Measurements from ENCODE around the gene GPR179.

The GPR179 gene

GRCh38 chr17:38358586-38359513 is 15.1 kb upstream of the GPR179 start:
- H3K4me3 ChIP-seq = no peak overlapping the region
- no peak overlapping the region for H3K9ac ChIP-seq
- peaks cover 12 to 36% (median 21%) of the 10 kb centered on the region in 10 experiments for H3K4me1 ChIP-seq
- no peaks in the 10 kb centered on the region for H3K9me3 ChIP-seq (replicated peaks in 1 of 11)
- peaks cover 13 to 42% (median 30%) of the 10 kb centered on the region in 11 experiments; a peak in 21 of 22 replicates for H3K36me3 ChIP-seq
- H3K27ac ChIP-seq = no peak overlapping the region
- peaks cover 23 to 93% (median 68%) of the 10 kb centered on the region in 11 experiments; a peak in 17 of 22 replicates for H4K20me1 ChIP-seq
- no peak for TF ChIP-seq Cebpa-rat (IDR thresholded peaks at IDR 0.05)
- H3K27me3 ChIP-seq = no peaks in the 10 kb centered on the region
- H3K4me2 ChIP-seq = no peak overlapping the region

GRCh38 chr17:38357486-38358123 is 13.8 kb upstream of the GPR179 start:
- Histone ChIP-seq H3K4me1 (peaks cover 21 to 46% (median 31%) of the 10 kb centered on the region in 10 experiments), H3K4me2 (peak overlapping the region in 1 of 11 experiments; percentile 7; a peak in 1 of 22 replicates), H3K27ac (no peak overlapping the region), H3K27me3 (no peaks in the 10 kb centered on the region), H3K4me3 (no peak overlapping the region), H3K36me3 (peaks cover 5 to 29% (median 18%) of the 10 kb centered on the region in 11 experiments; a peak in 20 of 22 replicates), H3K9ac (no peak overlapping the region), H4K20me1 (peaks cover 34 to 97% (median 76%) of the 10 kb centered on the region in 11 experiments; a peak in 17 of 22 replicates), H3K9me3 (replicated peaks in 1 of 11) (no peaks in the 10 kb centered on the region)
- TF ChIP-seq Cebpa-rat (IDR thresholded peaks at IDR 0.05) = no peak

- TF ChIP-seq Cebpa-rat (IDR thresholded peaks at IDR 0.05) = no peak
- H4K20me1 ChIP-seq = peaks cover 34 to 81% (median 65%) of the 10 kb centered on the region in 11 experiments; a peak in 17 of 22 replicates
- H3K4me1 ChIP-seq = peaks cover 21 to 54% (median 35%) of the 10 kb centered on the region in 10 experiments
- H3K4me2 ChIP-seq = peak overlapping the region in 10 of 11 experiments; percentile 74 to 98 (median 95); a peak in 14 of 22 replicates
- H3K36me3 ChIP-seq = peaks cover 0 to 12% (median 0%) of the 10 kb centered on the region in 11 experiments; a peak in 5 of 22 replicates
- no peaks in the 10 kb centered on the region for H3K9me3 ChIP-seq (replicated peaks in 1 of 11)
- H3K9ac ChIP-seq = no peak overlapping the region; a peak in 1 of 22 replicates
- no peak overlapping the region for H3K27ac ChIP-seq
- no peaks in the 10 kb centered on the region for H3K27me3 ChIP-seq
- no peak overlapping the region for H3K4me3 ChIP-seq
These were observed 11.5 kb upstream of the GPR179 start for GRCh38 chr17:38355251-38355650.

- H3K4me3 ChIP-seq = peak overlapping the region in 2 of 10 experiments; percentile 23 to 29; a peak in 2 of 20 replicates
- no peak overlapping the region for H3K27ac ChIP-seq
- H3K4me2 ChIP-seq = peak overlapping the region; percentile 74 to 99 (median 95)
- H3K36me3 ChIP-seq = peaks cover 0 to 12% (median 0%) of the 10 kb centered on the region in 11 experiments; a peak in 4 of 22 replicates
- TF ChIP-seq Cebpa-rat (IDR thresholded peaks at IDR 0.05) = no peak
- 0 out of 22 replicates have a peak overlapping the region, but pooled peaks of 1 of the 11 experiments have one; percentile 93 for H3K9ac ChIP-seq
- peaks cover 34 to 73% (median 65%) of the 10 kb centered on the region in 11 experiments; a peak in 17 of 22 replicates for H4K20me1 ChIP-seq
- no peaks in the 10 kb centered on the region for H3K9me3 ChIP-seq (replicated peaks in 1 of 11)
- no peaks in the 10 kb centered on the region for H3K27me3 ChIP-seq
- peaks cover 21 to 54% (median 35%) of the 10 kb centered on the region in 10 experiments for H3K4me1 ChIP-seq
These were observed 10.7 kb upstream of the GPR179 start for GRCh38 chr17:38354466-38354865.

- peaks cover 0 to 10% (median 0%) of the 10 kb centered on the region in 11 experiments; a peak in 4 of 22 replicates for H3K36me3 ChIP-seq
- peak overlapping the region in 6 of 11 experiments; percentile 78 to 93 (median 88); a peak in 6 of 22 replicates for H3K9ac ChIP-seq
- peak overlapping the region; percentile 74 to 99 (median 95) for H3K4me2 ChIP-seq
- H3K4me1 ChIP-seq = peaks cover 21 to 54% (median 35%) of the 10 kb centered on the region in 10 experiments
- H3K9me3 ChIP-seq (replicated peaks in 1 of 11) = no peaks in the 10 kb centered on the region
- no peaks in the 10 kb centered on the region for H3K27me3 ChIP-seq
- no peak overlapping the region for H3K27ac ChIP-seq
- TF ChIP-seq Cebpa-rat (IDR thresholded peaks at IDR 0.05) = no peak
- peaks cover 28 to 66% (median 59%) of the 10 kb centered on the region in 11 experiments; a peak in 17 of 22 replicates for H4K20me1 ChIP-seq
- peak overlapping the region in 9 of 10 experiments; percentile 81 to 96 (median 89); a peak in 14 of 20 replicates for H3K4me3 ChIP-seq
These were observed 9.9 kb upstream of the GPR179 start for GRCh38 chr17:38353668-38354067.

GRCh38 chr17:38353086-38353604 is 9.4 kb upstream of the GPR179 start:
- Histone ChIP-seq H3K4me2 (peak overlapping the region; percentile 74 to 99 (median 95)), H3K36me3 (peaks cover 0 to 7% (median 0%) of the 10 kb centered on the region in 11 experiments; a peak in 4 of 22 replicates), H3K27ac (peak overlapping the region in 5 of 11 experiments; percentile 72 to 82 (median 81); a peak in 6 of 22 replicates), H4K20me1 (peaks cover 28 to 61% (median 54%) of the 10 kb centered on the region in 11 experiments; a peak in 17 of 22 replicates), H3K4me3 (peak overlapping the region; percentile 81 to 96 (median 89)), H3K27me3 (no peaks in the 10 kb centered on the region), H3K4me1 (peaks cover 21 to 54% (median 35%) of the 10 kb centered on the region in 10 experiments), H3K9ac (peak overlapping the region; percentile 78 to 93 (median 85)), H3K9me3 (replicated peaks in 1 of 11) (no peaks in the 10 kb centered on the region)
- no peak for TF ChIP-seq Cebpa-rat (IDR thresholded peaks at IDR 0.05)

- Histone ChIP-seq H3K4me2 (peak overlapping the region; percentile 74 to 99 (median 95)), H3K4me3 (peak overlapping the region; percentile 81 to 96 (median 89)), H3K27me3 (no peaks in the 10 kb centered on the region), H3K9ac (peak overlapping the region; percentile 78 to 93 (median 85)), H4K20me1 (peaks cover 24 to 54% (median 47%) of the 10 kb centered on the region in 11 experiments; a peak in 16 of 22 replicates), H3K36me3 (peaks cover 0 to 7% (median 0%) of the 10 kb centered on the region in 11 experiments; a peak in 4 of 22 replicates), H3K27ac (peak overlapping the region; percentile 47 to 84 (median 72); a peak in 21 of 22 replicates), H3K4me1 (peaks cover 21 to 54% (median 35%) of the 10 kb centered on the region in 10 experiments), H3K9me3 (replicated peaks in 1 of 11) (no peaks in the 10 kb centered on the region)
- no peak for TF ChIP-seq Cebpa-rat (IDR thresholded peaks at IDR 0.05)
These were observed 8.7 kb upstream of the GPR179 start for GRCh38 chr17:38352245-38353085.

Measured in BLaER1 treated with 17β-estradiol and CSF1 and Interleukin-3, amounts not matched to agents 10 nM and 100 nM (cell line).